ENCODE measurements around the gene SMC2.

SMC2 gene

GRCh38 chr9:104092875-104093600 lies 1.1 kb upstream of the SMC2 start:
- Histone ChIP-seq H3K4me3 (ENCODE audit: severe bottlenecking) (peak overlapping the region; percentile 68), H3K27ac (ENCODE audit: poor library complexity, severe bottlenecking) (peak overlapping the region; percentile 82), H3K36me3 (ENCODE audit: low read depth) (peaks cover 16% of the 10 kb centered on the region), H3K9me3 (ENCODE audit: severe bottlenecking) (no peaks in the 10 kb centered on the region), H3K4me1 (ENCODE audit: insufficient read depth, poor library complexity, severe bottlenecking) (peaks cover 6% of the 10 kb centered on the region), H3K27me3 (ENCODE audit: insufficient read depth, poor library complexity, severe bottlenecking) (no peaks in the 10 kb centered on the region)
- TF ChIP-seq, protein P1, sequence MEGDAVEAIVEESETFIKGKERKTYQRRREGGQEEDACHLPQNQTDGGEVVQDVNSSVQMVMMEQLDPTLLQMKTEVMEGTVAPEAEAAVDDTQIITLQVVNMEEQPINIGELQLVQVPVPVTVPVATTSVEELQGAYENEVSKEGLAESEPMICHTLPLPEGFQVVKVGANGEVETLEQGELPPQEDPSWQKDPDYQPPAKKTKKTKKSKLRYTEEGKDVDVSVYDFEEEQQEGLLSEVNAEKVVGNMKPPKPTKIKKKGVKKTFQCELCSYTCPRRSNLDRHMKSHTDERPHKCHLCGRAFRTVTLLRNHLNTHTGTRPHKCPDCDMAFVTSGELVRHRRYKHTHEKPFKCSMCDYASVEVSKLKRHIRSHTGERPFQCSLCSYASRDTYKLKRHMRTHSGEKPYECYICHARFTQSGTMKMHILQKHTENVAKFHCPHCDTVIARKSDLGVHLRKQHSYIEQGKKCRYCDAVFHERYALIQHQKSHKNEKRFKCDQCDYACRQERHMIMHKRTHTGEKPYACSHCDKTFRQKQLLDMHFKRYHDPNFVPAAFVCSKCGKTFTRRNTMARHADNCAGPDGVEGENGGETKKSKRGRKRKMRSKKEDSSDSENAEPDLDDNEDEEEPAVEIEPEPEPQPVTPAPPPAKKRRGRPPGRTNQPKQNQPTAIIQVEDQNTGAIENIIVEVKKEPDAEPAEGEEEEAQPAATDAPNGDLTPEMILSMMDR (IDR thresholded peaks at IDR 0.05; ENCODE audit: poor library complexity, severe bottlenecking), result no peak
- ATAC-seq (ENCODE audit: low read depth), result no peak
- no peak for DNase-seq (ENCODE audit: low spot score)

- H3K9me3 ChIP-seq (ENCODE audit: severe bottlenecking), result no peaks in the 10 kb centered on the region
- H3K27ac ChIP-seq (ENCODE audit: poor library complexity, severe bottlenecking), result peak overlapping the region; percentile 82
- H3K4me3 ChIP-seq (ENCODE audit: severe bottlenecking), result peak overlapping the region; percentile 68
- TF ChIP-seq, protein P1 (IDR thresholded peaks at IDR 0.05; ENCODE audit: poor library complexity, severe bottlenecking), result no peak
- peaks cover 31% of the 10 kb centered on the region for H3K36me3 ChIP-seq (ENCODE audit: low read depth)
- no peaks in the 10 kb centered on the region for H3K27me3 ChIP-seq (ENCODE audit: insufficient read depth, poor library complexity, severe bottlenecking)
- no peak for DNase-seq (ENCODE audit: low spot score)
- peak; percentile 4 for ATAC-seq (ENCODE audit: low read depth)
- H3K4me1 ChIP-seq (ENCODE audit: insufficient read depth, poor library complexity, severe bottlenecking), result peaks cover 6% of the 10 kb centered on the region
These were observed 466 bp downstream of the SMC2 start for GRCh38 chr9:104094534-104095015.

GRCh38 chr9:104099630-104100029 lies 5.5 kb downstream of the SMC2 start:
- Histone ChIP-seq H3K4me1 (ENCODE audit: insufficient read depth, poor library complexity, severe bottlenecking) (peaks cover 2% of the 10 kb centered on the region), H3K4me3 (ENCODE audit: severe bottlenecking) (no peak overlapping the region), H3K27me3 (ENCODE audit: insufficient read depth, poor library complexity, severe bottlenecking) (no peaks in the 10 kb centered on the region), H3K9me3 (ENCODE audit: severe bottlenecking) (no peaks in the 10 kb centered on the region), H3K36me3 (ENCODE audit: low read depth) (peaks cover 80% of the 10 kb centered on the region), H3K27ac (ENCODE audit: poor library complexity, severe bottlenecking) (no peak overlapping the region)
- DNase-seq (ENCODE audit: low spot score), result no peak
- TF ChIP-seq, protein P1 (IDR thresholded peaks at IDR 0.05; ENCODE audit: poor library complexity, severe bottlenecking), result no peak
- ATAC-seq (ENCODE audit: low read depth), result no peak

- no peak for ATAC-seq (ENCODE audit: low read depth)
- Histone ChIP-seq H3K36me3 (ENCODE audit: low read depth) (peaks cover 82% of the 10 kb centered on the region), H3K9me3 (ENCODE audit: severe bottlenecking) (no peaks in the 10 kb centered on the region), H3K27ac (ENCODE audit: poor library complexity, severe bottlenecking) (no peak overlapping the region), H3K27me3 (ENCODE audit: insufficient read depth, poor library complexity, severe bottlenecking) (no peaks in the 10 kb centered on the region), H3K4me1 (ENCODE audit: insufficient read depth, poor library complexity, severe bottlenecking) (no peaks in the 10 kb centered on the region), H3K4me3 (ENCODE audit: severe bottlenecking) (no peak overlapping the region)
- no peak for DNase-seq (ENCODE audit: low spot score)
- TF ChIP-seq, protein P1 (IDR thresholded peaks at IDR 0.05; ENCODE audit: poor library complexity, severe bottlenecking), result no peak
These were observed 10.3 kb downstream of the SMC2 start for GRCh38 chr9:104104360-104104759.

- Histone ChIP-seq H3K9me3 (ENCODE audit: severe bottlenecking) (no peaks in the 10 kb centered on the region), H3K27me3 (ENCODE audit: insufficient read depth, poor library complexity, severe bottlenecking) (no peaks in the 10 kb centered on the region), H3K27ac (ENCODE audit: poor library complexity, severe bottlenecking) (no peak overlapping the region), H3K4me3 (ENCODE audit: severe bottlenecking) (no peak overlapping the region), H3K4me1 (ENCODE audit: insufficient read depth, poor library complexity, severe bottlenecking) (no peaks in the 10 kb centered on the region), H3K36me3 (ENCODE audit: low read depth) (peaks cover 81% of the 10 kb centered on the region)
- DNase-seq (ENCODE audit: low spot score) (no peak), ATAC-seq (ENCODE audit: low read depth) (no peak)
- TF ChIP-seq, protein P1 (IDR thresholded peaks at IDR 0.05; ENCODE audit: poor library complexity, severe bottlenecking), result no peak
These were observed 13.7 kb downstream of the SMC2 start for GRCh38 chr9:104107799-104108198.
